HG02943 (cell line): Measurements from ENCODE around the gene LDLRAD4.

Source experiments
- ATAC-seq: cut with Tn5 transposase; IDR thresholded peaks from one replicate; pipeline ENCODE4 v1.9.1; 2021; ENCODE audit warnings: mild to moderate bottlenecking, low read depth, moderate library complexity; ENCODE audit not compliant: unreplicated experiment

Gene LDLRAD4

DNA sequence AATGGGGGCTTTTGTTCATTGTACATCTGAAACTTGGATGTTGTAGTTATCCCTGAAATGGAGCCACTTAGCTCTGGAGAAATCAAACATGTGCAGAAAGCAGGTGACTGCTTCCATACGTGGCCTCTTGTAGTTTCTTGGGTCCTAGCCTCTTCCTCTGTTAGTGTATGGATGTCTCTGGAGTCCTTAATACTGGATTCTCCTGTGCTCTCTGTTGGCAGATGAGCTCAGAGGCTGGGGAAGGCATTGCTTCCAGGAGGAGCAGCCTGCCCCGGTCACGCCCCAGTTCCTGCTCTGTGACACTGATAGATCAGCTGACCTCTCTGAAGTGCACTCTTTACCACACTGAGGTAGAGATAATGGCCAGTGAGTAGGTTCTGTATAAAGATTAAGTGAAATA is 176.2 kb downstream of the LDLRAD4 start:
- no peak for ATAC-seq

DNA sequence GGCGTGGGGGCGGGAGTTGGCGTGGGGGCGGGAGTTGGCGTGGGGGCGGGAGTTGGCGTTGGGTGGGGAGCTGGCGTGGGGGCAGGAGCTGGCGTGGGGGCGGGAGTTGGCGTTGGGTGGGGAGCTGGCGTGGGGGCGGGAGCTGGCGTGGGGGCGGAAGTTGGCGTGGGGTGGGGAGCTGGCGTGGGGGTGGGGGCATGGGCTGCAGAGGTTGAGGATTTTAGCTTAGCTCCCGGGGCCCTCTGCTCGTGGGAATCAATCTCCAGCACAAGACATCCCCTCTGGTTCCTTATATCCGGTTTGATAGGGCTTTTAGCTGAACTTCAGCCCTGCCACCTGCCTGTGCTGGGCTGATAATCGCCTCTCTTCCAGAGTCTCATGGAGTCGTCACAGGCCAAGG is 177.0 kb downstream of the LDLRAD4 start:
- ATAC-seq, result no peak

DNA sequence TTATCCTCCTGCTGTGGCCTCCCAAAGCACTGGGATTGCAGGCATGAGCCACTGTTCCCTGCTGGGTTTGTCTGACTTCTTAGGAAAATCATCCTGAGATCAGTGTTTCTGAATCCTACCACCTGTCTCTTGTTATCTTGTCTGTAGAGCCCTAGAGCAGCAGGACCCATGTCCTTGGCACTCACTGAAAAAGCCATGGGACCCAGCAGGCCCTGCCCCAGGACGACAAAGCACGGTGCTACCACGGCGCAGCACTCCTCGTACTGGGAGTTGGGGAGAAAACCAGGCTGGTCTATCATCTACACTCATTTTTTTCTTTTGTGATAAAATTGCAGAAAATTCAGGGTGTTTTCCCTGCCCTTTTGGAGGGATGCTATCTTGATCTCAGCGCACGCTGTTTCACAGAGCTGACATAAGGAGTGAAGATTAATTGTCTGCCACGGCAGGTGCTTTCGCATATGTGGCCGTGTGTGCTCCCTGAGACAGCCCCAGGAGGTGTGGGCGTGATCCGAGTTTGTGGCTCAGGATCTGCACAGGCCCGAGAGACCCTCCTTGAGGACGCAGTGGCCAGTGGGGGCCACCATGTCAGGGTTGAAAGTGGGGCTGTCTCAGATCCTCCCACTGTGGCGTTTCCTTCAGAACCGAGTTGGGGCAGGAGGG is 179.1 kb downstream of the LDLRAD4 start:
- no peak for ATAC-seq

DNA sequence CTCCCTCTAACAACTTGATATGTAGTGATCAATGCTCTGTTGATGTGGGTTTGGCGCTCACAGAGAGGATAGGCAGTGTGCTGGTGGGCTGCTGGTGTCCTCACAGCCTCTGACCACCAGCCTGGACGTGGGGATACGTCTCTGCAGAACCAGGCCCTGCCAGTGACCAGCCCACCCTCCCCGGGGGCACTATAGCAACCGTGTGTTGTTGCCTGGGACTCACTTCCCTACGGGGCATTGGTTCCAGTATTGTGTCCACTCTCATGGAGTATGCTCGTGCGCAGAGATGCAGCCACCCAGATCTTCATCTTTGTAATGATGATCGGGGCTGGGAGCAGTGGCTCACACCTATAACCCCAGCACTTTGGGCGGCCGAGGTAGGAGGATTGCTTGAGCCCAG is 180.1 kb downstream of the LDLRAD4 start:
- ATAC-seq, result no peak

DNA sequence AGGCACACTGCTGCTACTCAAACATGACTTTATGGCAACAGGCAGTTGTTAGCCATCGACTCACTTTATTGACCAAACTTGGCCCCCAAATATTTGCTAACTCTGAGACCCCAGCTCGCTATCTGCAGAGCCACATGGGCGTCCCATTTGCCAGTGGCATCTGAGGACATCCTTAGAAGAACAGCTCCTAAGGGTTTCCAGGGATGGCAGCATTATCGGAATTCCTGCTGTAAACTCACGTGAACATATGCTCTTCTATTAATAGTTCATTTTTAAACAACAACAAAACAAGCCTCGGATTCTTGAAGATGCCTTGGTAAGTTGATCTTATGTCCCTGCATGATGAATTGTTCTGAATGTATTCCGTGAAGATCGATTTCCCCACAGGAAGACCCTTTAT is 181.0 kb downstream of the LDLRAD4 start:
- ATAC-seq, result no peak

DNA sequence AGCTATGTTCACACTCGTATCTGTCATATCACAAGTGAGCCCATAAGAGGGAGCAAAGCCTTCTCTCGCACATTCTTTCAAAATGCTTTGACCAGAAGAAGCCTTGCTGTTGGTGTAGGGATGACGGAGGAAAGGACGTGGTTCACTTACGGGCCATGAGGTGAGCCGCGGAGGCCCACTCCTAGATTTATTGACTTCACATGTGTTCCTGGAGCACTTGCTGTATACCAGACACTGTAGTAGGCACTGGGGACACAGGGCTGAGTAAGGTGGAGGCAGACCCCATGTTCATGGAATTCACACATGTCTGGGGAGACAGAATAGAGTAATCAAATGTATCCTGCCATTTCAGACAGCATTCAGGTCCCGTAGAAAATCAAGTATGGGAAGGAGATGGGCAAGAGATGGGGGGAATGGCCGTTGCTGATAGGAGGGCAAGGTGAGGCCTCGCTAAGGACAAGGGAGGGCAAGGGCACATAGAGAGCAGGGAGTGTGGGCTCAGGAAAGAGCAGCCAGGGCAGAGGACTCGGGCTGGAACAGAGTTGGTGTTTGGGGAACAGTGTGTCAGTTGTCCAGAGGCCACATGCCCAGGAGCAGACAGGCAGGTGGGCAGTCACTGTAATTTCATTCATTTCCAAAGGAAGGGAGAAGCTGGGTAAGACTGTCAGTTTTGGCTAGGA is 182.2 kb downstream of the LDLRAD4 start:
- no peak for ATAC-seq

DNA sequence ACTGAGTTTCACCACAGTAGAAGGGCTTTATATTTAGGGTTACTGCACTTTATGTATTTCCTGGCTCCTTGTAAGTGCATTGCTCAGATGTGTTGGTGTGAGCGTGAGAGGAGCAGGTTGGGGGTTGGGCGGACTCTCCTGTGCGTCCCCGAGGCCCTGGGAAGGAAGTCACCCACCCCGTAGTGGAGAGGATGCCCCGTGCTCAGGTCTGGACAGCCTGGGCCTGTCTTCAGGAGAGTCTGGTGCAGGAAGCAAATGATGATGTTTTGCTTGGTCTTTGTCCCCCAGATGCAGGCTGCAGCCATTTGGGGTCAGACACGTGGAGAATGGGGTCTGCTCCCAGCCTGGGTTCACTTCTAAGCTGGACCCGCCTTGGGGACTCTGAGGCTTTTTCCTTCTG is 182.8 kb downstream of the LDLRAD4 start:
- ATAC-seq, result no peak

DNA sequence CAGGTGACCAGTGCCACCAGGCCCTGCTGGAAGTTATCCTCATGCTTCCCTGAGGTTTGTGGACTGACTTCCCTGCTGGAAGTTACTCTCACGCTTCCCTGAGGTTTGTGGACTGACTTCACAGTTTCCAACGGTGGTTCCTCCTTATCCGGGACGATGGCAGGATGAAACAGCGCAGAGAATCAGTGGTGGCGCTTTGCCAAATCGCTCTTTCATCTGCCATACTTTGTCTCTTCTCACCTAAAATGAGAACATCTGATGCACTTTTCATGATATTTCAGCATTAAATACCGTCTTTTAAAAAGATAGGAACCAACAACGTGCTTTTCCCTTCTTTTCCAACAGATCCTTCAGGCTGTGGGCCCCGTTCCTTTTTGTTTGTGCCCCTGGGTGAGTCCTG is 183.3 kb downstream of the LDLRAD4 start:
- no peak for ATAC-seq

DNA sequence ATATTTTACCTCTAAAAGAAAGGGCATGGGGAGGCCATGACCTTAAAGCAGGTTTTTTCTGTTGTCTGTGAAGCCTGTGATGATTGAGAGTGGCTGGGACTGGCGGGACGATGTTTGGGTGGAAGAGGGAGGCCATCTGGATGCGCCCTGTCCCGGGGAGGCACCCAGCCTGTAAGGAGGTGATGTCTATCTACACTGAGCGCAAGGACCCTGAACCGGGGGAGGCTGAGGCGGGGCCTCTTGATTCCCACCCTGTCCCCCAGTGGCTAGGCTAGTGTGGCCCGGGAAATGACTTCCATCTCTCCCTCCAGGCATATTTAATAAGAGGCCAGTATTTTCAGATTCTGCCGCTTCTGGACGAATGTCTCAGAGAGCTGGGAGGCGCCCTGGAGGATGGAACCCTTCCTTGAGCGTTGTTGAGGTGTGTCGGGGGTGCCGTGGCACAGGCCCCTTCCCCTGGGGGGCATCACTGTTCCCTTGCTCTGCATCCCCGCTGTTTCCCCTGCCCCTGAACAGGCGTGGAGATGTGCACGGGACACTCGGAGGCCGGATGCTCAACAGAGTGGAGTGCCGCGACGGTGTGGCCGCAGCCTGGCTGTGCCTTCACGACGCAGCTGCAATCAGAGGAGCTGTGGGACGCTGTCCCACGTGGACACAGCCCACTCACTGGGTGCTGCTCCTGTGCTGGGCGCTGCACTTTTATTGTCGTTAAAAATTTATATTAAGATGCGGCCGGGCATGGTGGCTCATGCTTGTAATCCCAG is 185.4 kb downstream of the LDLRAD4 start:
- ATAC-seq, result no peak

DNA sequence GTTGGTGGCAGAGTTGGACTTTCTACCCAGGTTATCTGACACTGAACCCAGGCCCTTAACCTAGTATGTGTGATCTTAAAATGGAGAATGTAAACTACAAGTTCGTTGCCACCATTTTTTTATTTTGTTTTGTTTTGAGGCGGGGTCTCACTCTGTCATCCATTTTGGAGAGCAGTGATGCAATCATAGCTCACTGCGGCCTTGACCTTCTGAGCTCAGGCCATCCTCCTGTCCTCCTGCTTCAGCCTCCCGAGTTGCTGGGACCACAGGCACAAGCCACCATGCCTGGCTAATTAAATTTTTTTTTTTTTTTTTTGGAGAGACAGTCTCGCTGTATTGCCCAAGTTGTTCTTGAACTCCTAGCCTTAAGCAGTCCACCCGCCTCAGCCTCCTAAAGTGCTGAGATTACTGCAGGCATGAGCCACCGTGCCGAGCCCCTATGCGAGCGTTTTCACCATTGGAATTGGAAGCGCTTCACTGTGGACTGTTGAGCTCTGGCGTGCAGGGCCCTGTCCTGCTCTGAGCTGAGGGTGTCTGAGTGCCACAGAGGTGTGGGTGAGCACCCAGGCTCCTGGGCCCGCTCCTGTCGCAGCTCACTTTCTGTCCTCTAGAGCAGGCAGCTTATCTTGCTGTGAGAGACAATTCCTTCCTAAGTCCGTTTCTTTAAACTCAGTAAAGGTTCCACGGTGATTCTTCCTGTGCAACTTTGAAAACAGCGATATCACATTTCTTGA is 186.9 kb downstream of the LDLRAD4 start:
- no peak for ATAC-seq

DNA sequence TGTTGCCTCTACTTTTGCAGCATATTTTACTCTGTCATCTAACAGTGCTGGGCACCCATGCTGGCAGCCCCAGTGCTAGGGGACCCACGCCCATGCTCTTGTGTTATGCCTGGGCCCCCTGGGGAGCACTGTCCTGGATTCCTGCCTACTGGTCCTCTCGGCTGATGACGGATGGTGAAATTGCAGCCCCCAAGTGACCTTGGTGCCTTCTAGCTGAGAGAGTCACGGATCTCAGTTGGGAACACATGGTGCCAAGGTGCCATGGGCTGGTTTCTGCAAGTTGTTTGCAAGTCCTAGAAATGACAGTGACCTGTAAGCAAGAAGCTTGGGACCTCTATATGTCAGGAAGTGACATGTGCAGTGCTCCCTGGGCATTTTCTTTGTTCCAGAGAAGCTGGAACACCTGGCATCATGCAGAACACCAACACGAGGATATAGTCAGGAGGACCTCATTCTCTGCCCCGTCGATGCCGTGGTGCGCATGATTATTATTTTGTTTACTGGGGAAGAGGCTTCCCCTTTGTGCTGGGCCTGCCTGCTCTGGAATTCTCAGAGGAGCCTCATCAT is 187.6 kb downstream of the LDLRAD4 start:
- no peak for ATAC-seq

DNA sequence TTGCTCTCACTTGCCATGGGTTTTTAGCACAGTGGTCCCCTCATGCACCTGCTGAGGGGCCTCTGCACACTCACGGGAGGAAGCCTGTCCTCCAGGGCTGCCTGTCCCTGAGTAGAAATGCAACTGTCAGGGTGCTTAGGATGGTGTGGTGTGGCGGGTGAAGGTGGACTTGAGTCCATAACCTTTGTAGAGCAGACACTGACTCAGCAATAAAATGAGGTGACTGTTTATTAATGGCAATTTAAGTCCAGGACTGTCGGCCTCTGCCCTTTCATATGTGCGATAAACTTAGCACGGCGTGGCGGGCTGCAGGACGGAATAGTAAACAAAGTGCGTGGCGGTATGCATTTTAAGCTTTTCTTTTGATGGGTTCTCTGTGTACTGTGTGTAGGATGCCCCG is 188.2 kb downstream of the LDLRAD4 start:
- ATAC-seq, result no peak

DNA sequence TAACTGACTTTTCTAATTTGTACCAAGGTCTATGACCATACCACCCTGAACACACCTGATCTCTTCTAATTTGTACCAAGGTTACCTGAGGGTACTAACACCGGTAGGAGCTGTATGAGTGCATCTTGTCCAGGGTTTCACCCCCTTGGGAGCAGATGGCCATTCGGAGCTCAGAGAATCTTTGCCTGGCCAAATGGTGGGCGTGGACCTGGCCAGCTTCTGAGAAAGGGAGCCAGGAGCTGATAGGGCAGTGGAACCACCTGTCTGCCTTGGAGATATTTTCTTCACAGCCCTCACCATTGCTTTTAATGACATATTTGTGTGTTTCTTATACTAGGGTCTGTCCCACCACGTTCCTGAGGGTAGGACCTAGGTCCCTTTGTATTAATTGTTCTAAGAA is 188.9 kb downstream of the LDLRAD4 start:
- no peak for ATAC-seq

DNA sequence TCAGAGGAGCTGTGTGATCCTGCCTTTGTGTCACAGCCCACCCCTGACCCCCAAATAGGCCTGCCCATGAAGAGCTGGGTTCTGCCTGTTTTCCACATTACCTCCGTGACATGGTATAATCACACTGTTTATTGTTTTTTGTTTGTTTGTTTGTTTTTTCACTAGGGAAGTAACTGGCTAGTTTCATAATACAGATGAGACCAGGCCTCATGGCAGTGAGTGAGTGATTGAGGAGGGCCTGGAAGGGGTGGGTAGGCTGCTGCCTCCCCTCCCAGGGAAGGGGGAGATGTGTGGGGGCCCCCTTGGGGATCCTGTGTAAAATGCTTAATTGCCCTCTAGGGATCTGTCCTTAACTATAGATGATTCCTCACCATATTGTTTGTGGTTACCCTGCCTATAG is 190.5 kb downstream of the LDLRAD4 start:
- ATAC-seq, result no peak

DNA sequence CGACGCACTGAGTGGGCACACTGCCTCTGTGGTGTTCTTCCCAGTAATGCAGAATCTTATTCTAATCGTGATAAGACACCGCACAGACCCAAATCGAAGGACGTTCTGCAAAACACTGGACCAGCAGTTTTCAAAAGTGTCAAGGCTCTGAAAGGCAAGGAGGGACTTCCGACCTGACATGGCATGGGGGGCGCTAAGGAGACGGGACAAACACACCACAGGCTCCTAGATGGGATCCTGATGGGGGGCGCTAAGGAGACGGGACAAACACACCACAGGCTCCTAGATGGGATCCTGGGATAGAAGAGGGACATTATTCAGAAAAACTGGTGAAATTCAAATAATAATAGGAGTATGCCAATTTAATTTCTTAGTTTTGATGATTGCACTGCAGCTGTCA is 191.4 kb downstream of the LDLRAD4 start:
- no peak for ATAC-seq

DNA sequence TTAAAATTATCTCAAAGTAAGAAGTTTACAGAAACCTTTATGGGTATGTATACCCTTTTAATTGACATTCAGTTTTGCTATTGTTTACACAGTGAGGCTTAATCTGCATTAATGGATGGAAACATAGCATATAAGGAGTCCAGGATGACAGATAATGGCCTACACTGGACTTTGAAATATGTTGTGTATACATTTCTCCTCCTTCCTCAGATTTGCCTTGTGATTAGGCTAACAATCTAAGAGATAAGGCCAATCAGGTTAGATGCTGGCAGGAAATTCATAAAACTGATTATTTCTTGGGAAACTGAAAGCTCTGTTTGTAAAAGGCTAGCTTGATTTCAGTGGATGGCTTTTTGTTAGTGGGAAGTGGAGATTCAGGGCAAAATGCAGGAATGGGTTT is 191.9 kb downstream of the LDLRAD4 start:
- no peak for ATAC-seq

DNA sequence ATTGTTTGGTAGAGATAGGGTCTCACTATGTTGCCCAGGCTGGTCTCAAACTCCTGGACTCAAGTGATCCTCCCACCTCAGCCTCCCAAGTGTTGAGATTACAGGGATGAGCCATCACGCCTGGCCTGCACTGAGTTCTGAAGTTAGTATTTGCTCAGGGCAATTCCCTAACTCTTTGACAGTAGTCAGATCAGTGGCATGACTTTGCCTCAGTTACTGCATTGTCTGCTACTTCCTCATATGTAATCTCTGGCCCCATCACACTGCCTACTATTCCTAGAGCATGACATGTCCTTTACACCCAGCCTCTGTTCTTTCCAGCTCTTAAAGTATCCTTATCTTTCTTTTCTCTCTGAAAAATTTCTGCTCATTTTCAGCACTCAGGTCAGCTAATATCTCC is 193.5 kb downstream of the LDLRAD4 start:
- ATAC-seq, result no peak

DNA sequence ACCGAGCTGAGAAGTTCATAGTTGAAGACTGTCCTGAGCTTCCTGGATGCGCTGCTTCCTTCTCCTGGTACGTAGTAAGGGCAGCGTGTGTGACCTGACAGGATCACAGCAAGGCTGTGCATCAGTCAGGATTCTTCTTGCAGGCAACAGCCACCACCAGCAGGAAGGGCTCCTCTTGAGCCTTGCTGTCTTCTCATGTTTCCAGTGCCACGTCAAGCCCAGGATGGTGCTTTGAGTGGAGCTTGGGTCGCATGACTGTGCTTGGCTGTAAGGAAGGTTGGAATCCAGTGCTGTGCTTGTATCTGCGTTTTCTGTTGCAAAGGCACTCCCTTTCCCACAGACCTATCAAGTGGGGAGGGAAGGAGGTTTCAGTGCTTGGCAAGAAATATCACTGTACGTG is 194.3 kb downstream of the LDLRAD4 start:
- ATAC-seq, result no peak

DNA sequence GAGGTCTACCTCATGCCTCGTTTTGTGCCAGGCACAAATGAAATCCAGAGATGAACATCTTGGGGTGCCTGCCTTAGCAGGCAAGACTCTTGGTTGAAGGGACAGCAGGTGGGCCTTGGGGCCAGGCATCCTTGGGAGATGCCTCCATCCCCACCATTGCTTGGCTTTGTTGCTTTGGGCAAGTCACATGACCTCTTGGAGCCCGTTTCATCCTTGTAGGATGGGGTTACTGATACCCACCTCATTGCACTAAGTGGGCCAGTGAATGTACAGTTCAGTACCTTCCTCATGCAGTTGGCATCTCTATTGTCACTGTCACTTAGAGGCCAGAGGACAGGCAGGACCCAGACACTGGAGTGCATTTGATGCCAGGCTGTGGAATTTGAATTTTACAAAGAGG is 195.5 kb downstream of the LDLRAD4 start:
- ATAC-seq, result no peak

DNA sequence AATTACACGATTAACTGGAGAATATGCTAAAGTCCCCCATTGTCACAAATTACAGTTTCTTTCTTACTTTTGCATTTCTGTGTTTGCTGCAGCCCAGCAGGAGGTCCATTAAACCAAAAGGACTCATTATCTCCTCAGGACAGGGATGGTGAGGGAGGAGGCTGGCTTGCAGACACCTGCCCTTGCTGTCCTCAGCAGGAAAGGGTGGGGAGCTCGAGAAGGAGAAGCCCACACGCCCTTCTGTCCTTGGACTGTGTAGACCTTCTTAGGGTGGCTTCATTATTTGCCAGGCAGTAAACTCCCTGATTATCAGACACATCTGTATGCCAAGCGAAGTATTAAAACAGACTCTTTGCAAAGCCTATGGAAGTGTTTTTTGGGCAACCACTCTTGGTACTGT is 196.0 kb downstream of the LDLRAD4 start:
- no peak for ATAC-seq

DNA sequence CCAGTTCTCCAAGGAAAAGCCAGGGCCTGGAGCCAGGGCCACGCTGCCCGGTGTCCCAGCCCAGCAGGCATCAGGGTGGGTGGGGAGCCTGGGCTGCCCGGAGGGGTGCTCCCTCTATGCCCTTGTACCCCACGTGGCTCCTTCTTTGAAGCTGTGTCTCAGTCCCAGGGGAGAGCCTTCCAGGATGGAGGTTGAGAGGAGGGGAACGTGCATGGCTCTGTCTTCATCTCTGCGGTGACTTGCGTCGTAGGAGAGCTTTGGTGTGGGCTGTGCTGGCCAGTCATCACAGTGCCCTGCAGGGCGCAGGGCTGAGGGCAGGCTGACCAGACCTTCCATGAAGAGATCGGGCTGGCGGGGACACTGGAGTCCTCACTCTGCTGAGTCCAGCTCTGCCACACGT is 197.2 kb downstream of the LDLRAD4 start:
- ATAC-seq, result no peak
